ENCODE results near the gene TXNDC15.
"Not testable (repeated sequence)": the region's sequence is repeated elsewhere in the genome, so short reads cannot be mapped to it uniquely, and the experiment has no call there.

Gene TXNDC15

GRCh38 chr5:134838361-134838760, 35.8 kb upstream of the TXNDC15 start:
- H3K4me3 ChIP-seq (ENCODE audit: control insufficient read depth in 1 of 7, extremely low read depth in 1 of 7, insufficient read depth in 4 of 7, low read depth in 2 of 7, low read length in 6 of 7); DNase-seq; H3K4me1 ChIP-seq (ENCODE audit: control extremely low read depth in 1 of 4, control insufficient read depth in 4 of 4, insufficient read depth in 4 of 4, low read length in 3 of 4); POLR2A ChIA-PET; H3K27ac ChIP-seq (ENCODE audit: insufficient read depth in 1 of 2, low read depth in 1 of 2, low read length in 2 of 2, poor library complexity in 1 of 2, severe bottlenecking in 2 of 2); CTCF ChIA-PET; H3K27me3 ChIP-seq (replicated peaks in 2 of 5; ENCODE audit: control insufficient read depth in 4 of 5, insufficient read depth in 5 of 5, low read length in 4 of 5); H3K9me3 ChIP-seq (ENCODE audit: control extremely low read depth in 1 of 5, control insufficient read depth in 4 of 5, insufficient read depth in 2 of 5, low read depth in 1 of 5, low read length in 4 of 5): not testable (repeated sequence)
- WGBS (ENCODE audit: insufficient coverage) = 95% methylated on average over 9 of the region's 9 CpGs
- H3K36me3 ChIP-seq (ENCODE audit: control insufficient read depth in 4 of 4, insufficient read depth in 4 of 4, low read length in 3 of 4) = peaks cover 2 to 33% (median 19%) of the 10 kb centered on the region in 4 experiments

- Histone ChIP-seq H3K27me3 (replicated peaks in 2 of 5; ENCODE audit: control insufficient read depth in 4 of 5, insufficient read depth in 5 of 5, low read length in 4 of 5) (no peaks in the 10 kb centered on the region), H3K4me3 (ENCODE audit: control insufficient read depth in 1 of 7, extremely low read depth in 1 of 7, insufficient read depth in 4 of 7, low read depth in 2 of 7, low read length in 6 of 7) (no peak overlapping the region), H3K9me3 (ENCODE audit: control extremely low read depth in 1 of 5, control insufficient read depth in 4 of 5, insufficient read depth in 2 of 5, low read depth in 1 of 5, low read length in 4 of 5) (no peaks in the 10 kb centered on the region), H3K36me3 (ENCODE audit: control insufficient read depth in 4 of 4, insufficient read depth in 4 of 4, low read length in 3 of 4) (peaks cover 2 to 26% (median 18%) of the 10 kb centered on the region in 4 experiments), H3K27ac (ENCODE audit: insufficient read depth in 1 of 2, low read depth in 1 of 2, low read length in 2 of 2, poor library complexity in 1 of 2, severe bottlenecking in 2 of 2) (no peak overlapping the region), H3K4me1 (ENCODE audit: control extremely low read depth in 1 of 4, control insufficient read depth in 4 of 4, insufficient read depth in 4 of 4, low read length in 3 of 4) (peaks cover 4 to 7% (median 5%) of the 10 kb centered on the region in 4 experiments)
- DNase-seq = no peak
- 100% methylated on average over 2 of the region's 3 CpGs for WGBS (ENCODE audit: insufficient coverage)
- CTCF ChIA-PET = no interaction called here
- POLR2A ChIA-PET = interaction anchor here (0.6 kb wide), 1 partner anchor 57 kb away, joined by 8 read pairs; no protein-coding TSS in a partner anchor
These were observed 33.4 kb upstream of the TXNDC15 start for GRCh38 chr5:134840811-134841210.

- Histone ChIP-seq H3K27ac (ENCODE audit: insufficient read depth in 1 of 2, low read depth in 1 of 2, low read length in 2 of 2, poor library complexity in 1 of 2, severe bottlenecking in 2 of 2) (no peak overlapping the region), H3K27me3 (replicated peaks in 2 of 5; ENCODE audit: control insufficient read depth in 4 of 5, insufficient read depth in 5 of 5, low read length in 4 of 5) (no peaks in the 10 kb centered on the region), H3K4me1 (ENCODE audit: control extremely low read depth in 1 of 4, control insufficient read depth in 4 of 4, insufficient read depth in 4 of 4, low read length in 3 of 4) (peaks cover 11 to 20% (median 16%) of the 10 kb centered on the region in 4 experiments), H3K4me3 (ENCODE audit: control insufficient read depth in 1 of 7, extremely low read depth in 1 of 7, insufficient read depth in 4 of 7, low read depth in 2 of 7, low read length in 6 of 7) (no peak overlapping the region), H3K9me3 (ENCODE audit: control extremely low read depth in 1 of 5, control insufficient read depth in 4 of 5, insufficient read depth in 2 of 5, low read depth in 1 of 5, low read length in 4 of 5) (no peaks in the 10 kb centered on the region), H3K36me3 (ENCODE audit: control insufficient read depth in 4 of 4, insufficient read depth in 4 of 4, low read length in 3 of 4) (peaks cover 2 to 13% (median 12%) of the 10 kb centered on the region in 4 experiments)
- no peak for DNase-seq
- ChIA-PET CTCF (no interaction called here), POLR2A (no interaction called here)
- whole genome bisulfite sequencing (ENCODE audit: insufficient coverage) = no CpG with 5 or more reads among the region's 1 CpG
These were observed 29.9 kb upstream of the TXNDC15 start for GRCh38 chr5:134844252-134844651.

GRCh38 chr5:134845335-134845851, 28.8 kb upstream of the TXNDC15 start:
- peak overlapping the region in 6 of 7 experiments; percentile 80 to 98 (median 89) for H3K4me3 ChIP-seq (ENCODE audit: control insufficient read depth in 1 of 7, extremely low read depth in 1 of 7, insufficient read depth in 4 of 7, low read depth in 2 of 7, low read length in 6 of 7)
- peak overlapping the region; percentile 86 to 95 for H3K27ac ChIP-seq (ENCODE audit: insufficient read depth in 1 of 2, low read depth in 1 of 2, low read length in 2 of 2, poor library complexity in 1 of 2, severe bottlenecking in 2 of 2)
- peaks cover 11 to 20% (median 16%) of the 10 kb centered on the region in 4 experiments for H3K4me1 ChIP-seq (ENCODE audit: control extremely low read depth in 1 of 4, control insufficient read depth in 4 of 4, insufficient read depth in 4 of 4, low read length in 3 of 4)
- no peak for DNase-seq
- H3K9me3 ChIP-seq (ENCODE audit: control extremely low read depth in 1 of 5, control insufficient read depth in 4 of 5, insufficient read depth in 2 of 5, low read depth in 1 of 5, low read length in 4 of 5) = no peaks in the 10 kb centered on the region
- H3K36me3 ChIP-seq (ENCODE audit: control insufficient read depth in 4 of 4, insufficient read depth in 4 of 4, low read length in 3 of 4) = peaks cover 2 to 6% (median 3%) of the 10 kb centered on the region in 4 experiments
- CTCF ChIA-PET = interaction anchor here (0.6 to 1.1 kb wide), 2 partner anchors 11 to 225 kb away, joined by 3 to 6 read pairs; no protein-coding TSS in a partner anchor
- POLR2A ChIA-PET = interaction anchor here (0.5 to 1.1 kb wide), 4 partner anchors 13 to 59 kb away, joined by 3 to 5 read pairs (median 3); partner anchors contain the start of gene PCBD2
- 0% methylated on average over 11 of the region's 12 CpGs for WGBS (ENCODE audit: insufficient coverage)
- no peaks in the 10 kb centered on the region for H3K27me3 ChIP-seq (replicated peaks in 2 of 5; ENCODE audit: control insufficient read depth in 4 of 5, insufficient read depth in 5 of 5, low read length in 4 of 5)

- H3K27me3 ChIP-seq (replicated peaks in 2 of 5; ENCODE audit: control insufficient read depth in 4 of 5, insufficient read depth in 5 of 5, low read length in 4 of 5) = no peaks in the 10 kb centered on the region
- peaks cover 0 to 3% (median 2%) of the 10 kb centered on the region in 4 experiments for H3K36me3 ChIP-seq (ENCODE audit: control insufficient read depth in 4 of 4, insufficient read depth in 4 of 4, low read length in 3 of 4)
- H3K9me3 ChIP-seq (ENCODE audit: control extremely low read depth in 1 of 5, control insufficient read depth in 4 of 5, insufficient read depth in 2 of 5, low read depth in 1 of 5, low read length in 4 of 5) = no peaks in the 10 kb centered on the region
- peak within 1 kb of the TSS; percentile 86 to 95 for H3K27ac ChIP-seq (ENCODE audit: insufficient read depth in 1 of 2, low read depth in 1 of 2, low read length in 2 of 2, poor library complexity in 1 of 2, severe bottlenecking in 2 of 2)
- H3K4me3 ChIP-seq (ENCODE audit: control insufficient read depth in 1 of 7, extremely low read depth in 1 of 7, insufficient read depth in 4 of 7, low read depth in 2 of 7, low read length in 6 of 7) = peak within 1 kb of the TSS; percentile 69 to 98 (median 84)
- DNase-seq = peak; percentile 97 to 99 (median 99)
- ChIA-PET POLR2A (interaction anchor here (0.5 to 1.1 kb wide), 4 partner anchors 14 to 59 kb away, joined by 3 to 5 read pairs (median 3); partner anchors contain the start of gene PCBD2), CTCF (interaction anchor here (0.6 to 1.4 kb wide), 4 partner anchors 12 to 226 kb away, joined by 3 to 6 read pairs (median 4); no protein-coding TSS in a partner anchor)
- 0% methylated on average over 79 of the region's 84 CpGs for WGBS (ENCODE audit: insufficient coverage)
- H3K4me1 ChIP-seq (ENCODE audit: control extremely low read depth in 1 of 4, control insufficient read depth in 4 of 4, insufficient read depth in 4 of 4, low read length in 3 of 4) = peaks cover 11 to 20% (median 16%) of the 10 kb centered on the region in 4 experiments
These were observed 28.1 kb upstream of the TXNDC15 start, which contains the start of gene C5orf24 for GRCh38 chr5:134845852-134846640. Gene C5orf24 (plus strand): TSS chr5:134845968. CDS start chr5:134854901, 8,933 bp downstream.

- ChIA-PET CTCF (interaction anchor here (0.9 to 1.4 kb wide), 3 partner anchors 22 to 57 kb away, joined by 3 to 4 read pairs (median 3); no protein-coding TSS in a partner anchor), POLR2A (interaction anchor here (0.7 kb wide), 1 partner anchor 353 kb away, joined by 3 read pairs; no protein-coding TSS in a partner anchor)
- peaks cover 11 to 20% (median 16%) of the 10 kb centered on the region in 4 experiments for H3K4me1 ChIP-seq (ENCODE audit: control extremely low read depth in 1 of 4, control insufficient read depth in 4 of 4, insufficient read depth in 4 of 4, low read length in 3 of 4)
These were observed 27.6 kb upstream of the TXNDC15 start for GRCh38 chr5:134846641-134846960.

More at GRCh38 chr5:134846641-134846960, 27.6 kb upstream of the TXNDC15 start:
- no peak for DNase-seq
- WGBS (ENCODE audit: insufficient coverage) = 0% methylated on average over 7 of the region's 11 CpGs
- peaks cover 0 to 4% (median 3%) of the 10 kb centered on the region in 4 experiments for H3K36me3 ChIP-seq (ENCODE audit: control insufficient read depth in 4 of 4, insufficient read depth in 4 of 4, low read length in 3 of 4)
- peak overlapping the region; percentile 86 to 95 for H3K27ac ChIP-seq (ENCODE audit: insufficient read depth in 1 of 2, low read depth in 1 of 2, low read length in 2 of 2, poor library complexity in 1 of 2, severe bottlenecking in 2 of 2)
- no peaks in the 10 kb centered on the region for H3K27me3 ChIP-seq (replicated peaks in 2 of 5; ENCODE audit: control insufficient read depth in 4 of 5, insufficient read depth in 5 of 5, low read length in 4 of 5)
- no peaks in the 10 kb centered on the region for H3K9me3 ChIP-seq (ENCODE audit: control extremely low read depth in 1 of 5, control insufficient read depth in 4 of 5, insufficient read depth in 2 of 5, low read depth in 1 of 5, low read length in 4 of 5)
- peak overlapping the region; percentile 69 to 98 (median 84) for H3K4me3 ChIP-seq (ENCODE audit: control insufficient read depth in 1 of 7, extremely low read depth in 1 of 7, insufficient read depth in 4 of 7, low read depth in 2 of 7, low read length in 6 of 7)
